Measurements from ENCODE around the gene SLC4A2.

SLC4A2 gene

DNA sequence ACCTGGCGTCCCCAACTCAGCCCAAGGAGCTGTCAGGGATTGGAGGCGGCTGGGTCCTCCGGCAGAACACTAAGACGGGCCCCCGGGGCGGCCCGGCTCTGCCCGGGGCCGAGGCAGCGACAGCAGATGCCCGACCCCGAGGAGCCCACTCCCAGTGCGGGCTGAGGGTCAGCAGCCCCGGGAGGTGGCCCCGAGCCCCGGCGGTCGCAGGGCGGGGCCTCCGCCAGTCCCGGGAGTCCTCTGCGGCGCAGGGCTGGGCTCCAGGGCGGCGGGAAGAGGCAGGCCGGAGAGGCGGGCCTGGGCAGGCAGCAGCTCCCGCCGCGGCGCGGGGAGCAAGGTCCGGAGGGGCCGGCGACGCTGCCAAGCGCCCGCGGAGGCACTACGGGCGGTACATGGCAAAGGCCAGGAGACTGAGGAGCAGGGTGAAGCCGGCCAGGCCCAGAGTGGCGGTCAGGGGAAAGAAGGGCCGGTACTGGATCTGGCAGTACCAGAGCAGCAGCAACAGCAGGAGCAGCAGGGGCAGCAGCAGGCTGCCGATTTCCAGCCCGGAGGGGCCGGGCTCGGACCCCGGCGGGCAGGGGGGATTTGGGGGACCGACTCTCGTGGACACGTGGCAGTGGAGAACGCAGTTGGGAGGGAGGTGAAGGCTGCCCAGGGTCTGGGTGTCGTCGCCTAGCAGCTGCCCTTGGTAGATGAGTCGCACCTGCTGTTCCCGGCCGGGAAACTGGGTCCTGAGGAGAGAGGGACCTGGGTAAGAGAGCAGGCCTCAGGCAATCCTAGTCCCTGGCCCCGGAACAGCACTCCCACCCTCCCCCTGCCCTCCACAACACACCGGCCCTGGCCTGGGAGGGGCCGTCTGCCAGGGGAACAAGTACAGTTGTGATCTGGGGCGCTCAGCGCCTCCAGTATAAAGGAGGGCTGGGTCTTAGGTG is 22.0 kb downstream of the SLC4A2 start:
- FAIRE-seq (no peak), DNase-seq (ENCODE audit: insufficient read length, low spot score) (no peak)
- TF ChIP-seq POLR2AphosphoS5 (IDR thresholded peaks at IDR 0.05; ENCODE audit: low read depth, low read length) (no peak), POU2F2 (IDR thresholded peaks at IDR 0.05; ENCODE audit: low read depth, low read length) (no peak), SPI1 (IDR thresholded peaks at IDR 0.05; ENCODE audit: low read depth, low read length) (no peak), TAF1 (IDR thresholded peaks at IDR 0.05; ENCODE audit: low read depth, low read length) (no peak), PAX5 (IDR thresholded peaks at IDR 0.05; ENCODE audit: insufficient read depth, low read length, severe bottlenecking) (no peak), POLR2A (IDR thresholded peaks at IDR 0.05; ENCODE audit: low read depth, low read length) (no peak)

DNA sequence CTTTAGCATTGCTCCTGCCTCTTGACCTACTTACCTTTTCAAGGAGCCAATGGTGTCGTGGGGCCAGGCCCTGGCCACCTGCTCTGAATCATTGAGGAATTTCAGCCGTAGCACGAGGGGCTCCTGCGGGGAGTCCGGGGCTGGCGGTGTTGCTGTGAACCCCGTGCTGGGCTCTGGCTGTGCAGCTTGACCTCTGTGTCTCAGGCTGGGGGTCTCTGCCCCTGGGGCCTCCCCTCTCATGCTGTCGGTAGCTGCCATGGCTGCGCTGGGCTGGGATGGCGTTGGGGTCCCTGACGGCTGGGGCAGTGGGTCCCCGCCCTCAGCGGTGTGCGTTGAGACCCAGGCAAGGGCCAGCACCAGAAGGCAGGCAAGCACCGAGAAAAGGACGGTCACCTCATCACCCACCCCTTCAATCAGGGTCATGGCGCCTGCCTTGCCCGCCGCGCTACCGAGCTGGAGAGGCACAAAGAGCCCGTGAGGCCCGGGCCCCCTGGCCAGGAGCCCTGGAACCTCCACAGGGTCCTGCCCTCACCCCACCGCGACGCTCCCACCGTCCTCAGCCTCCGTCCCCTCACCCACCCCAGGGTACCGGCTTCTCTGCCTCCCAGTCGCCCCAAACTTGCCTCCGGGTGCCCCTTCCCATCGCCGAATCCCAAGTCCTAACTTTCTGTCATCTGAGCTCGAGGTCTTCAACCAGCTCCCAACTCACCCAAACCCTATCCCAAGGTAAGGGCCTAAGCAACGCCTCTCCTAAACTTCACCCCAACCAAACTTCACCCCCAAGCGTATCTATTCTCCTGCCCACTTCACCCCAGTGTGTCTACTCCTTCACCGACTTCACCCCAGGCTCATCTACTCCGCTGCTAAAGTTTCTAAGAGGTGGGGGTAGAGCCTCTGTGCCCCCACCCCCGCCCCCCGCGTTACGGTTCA is 23.0 kb downstream of the SLC4A2 start:
- FAIRE-seq (no peak), DNase-seq (ENCODE audit: insufficient read length, low spot score) (no peak)
- TF ChIP-seq POLR2AphosphoS5 (IDR thresholded peaks at IDR 0.05; ENCODE audit: low read depth, low read length) (no peak), POLR2A (IDR thresholded peaks at IDR 0.05; ENCODE audit: low read depth, low read length) (no peak), PAX5 (IDR thresholded peaks at IDR 0.05; ENCODE audit: insufficient read depth, low read length, severe bottlenecking) (no peak), TAF1 (IDR thresholded peaks at IDR 0.05; ENCODE audit: low read depth, low read length) (no peak), POU2F2 (IDR thresholded peaks at IDR 0.05; ENCODE audit: low read depth, low read length) (no peak), SPI1 (IDR thresholded peaks at IDR 0.05; ENCODE audit: low read depth, low read length) (no peak)

DNA sequence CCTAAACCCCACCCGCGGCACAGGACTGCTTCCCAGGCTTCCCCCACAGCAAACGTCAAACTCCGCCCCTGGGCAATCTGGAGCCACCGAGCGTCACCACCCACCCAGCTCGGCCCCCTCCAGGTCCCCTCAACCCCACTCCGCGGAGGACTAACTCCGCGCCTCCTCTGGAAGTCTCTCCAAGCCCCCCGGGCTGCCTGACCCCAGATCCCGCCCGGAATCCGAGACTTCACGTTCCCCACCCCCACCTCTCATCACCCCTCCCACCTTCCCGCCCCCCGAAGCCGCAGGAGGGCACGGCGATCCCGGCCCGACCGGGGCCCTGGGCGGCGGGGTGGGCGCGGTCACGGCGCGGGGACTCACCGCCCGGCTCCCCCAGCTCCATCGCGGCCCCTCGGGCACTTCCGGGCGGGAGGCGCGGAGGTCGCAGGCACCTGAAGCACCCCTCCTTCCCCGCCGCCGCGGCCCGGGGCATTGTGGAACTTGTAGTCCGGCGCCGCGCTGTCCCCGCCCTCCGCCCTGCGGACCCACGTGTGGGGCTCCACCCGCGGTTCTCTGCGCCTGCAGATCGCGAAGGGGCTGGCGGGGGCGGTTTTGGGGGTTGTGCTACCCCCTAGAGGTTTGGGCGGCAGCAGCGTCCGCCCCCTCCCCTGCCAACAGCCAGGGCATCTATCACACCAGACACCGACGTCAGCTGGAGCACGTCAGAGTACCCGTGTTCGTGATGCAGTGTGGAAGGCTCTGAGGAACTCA is 23.9 kb downstream of the SLC4A2 start, which contains the start of gene TMUB1:
Gene TMUB1, minus strand, starts transcription at position 423 of the 753 bp plus-strand sequence. CDS start 930 bp downstream, outside the sequence.
- peak; percentile 70 for FAIRE-seq
- peak; percentile 79 for DNase-seq (ENCODE audit: insufficient read length, low spot score)
- TF ChIP-seq PAX5 (IDR thresholded peaks at IDR 0.05; ENCODE audit: insufficient read depth, low read length, severe bottlenecking), result no peak

DNA sequence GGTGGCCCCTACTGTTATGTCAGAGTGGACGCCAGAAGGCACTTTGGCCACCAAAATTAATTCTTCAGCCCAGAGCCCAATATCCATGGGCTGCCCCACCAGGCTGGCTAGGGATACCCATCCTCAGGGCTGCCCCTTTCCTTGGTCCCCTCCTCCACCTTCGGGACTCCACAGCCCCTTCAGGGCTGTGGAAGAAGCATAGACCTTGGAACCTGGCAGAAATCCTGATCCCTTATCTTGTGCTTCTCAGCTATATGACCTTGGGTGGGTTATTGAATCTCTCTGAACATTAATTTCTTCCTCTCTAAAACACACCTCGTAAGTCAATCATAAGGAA is 24.4 kb downstream of the SLC4A2 start:
- FAIRE-seq (no peak), DNase-seq (ENCODE audit: insufficient read length, low spot score) (no peak)
- TF ChIP-seq POLR2AphosphoS5 (IDR thresholded peaks at IDR 0.05; ENCODE audit: low read depth, low read length) (no peak), TAF1 (IDR thresholded peaks at IDR 0.05; ENCODE audit: low read depth, low read length) (no peak), POU2F2 (IDR thresholded peaks at IDR 0.05; ENCODE audit: low read depth, low read length) (no peak), POLR2A (IDR thresholded peaks at IDR 0.05; ENCODE audit: low read depth, low read length) (no peak), SPI1 (IDR thresholded peaks at IDR 0.05; ENCODE audit: low read depth, low read length) (no peak), PAX5 (IDR thresholded peaks at IDR 0.05; ENCODE audit: insufficient read depth, low read length, severe bottlenecking) (no peak)

DNA sequence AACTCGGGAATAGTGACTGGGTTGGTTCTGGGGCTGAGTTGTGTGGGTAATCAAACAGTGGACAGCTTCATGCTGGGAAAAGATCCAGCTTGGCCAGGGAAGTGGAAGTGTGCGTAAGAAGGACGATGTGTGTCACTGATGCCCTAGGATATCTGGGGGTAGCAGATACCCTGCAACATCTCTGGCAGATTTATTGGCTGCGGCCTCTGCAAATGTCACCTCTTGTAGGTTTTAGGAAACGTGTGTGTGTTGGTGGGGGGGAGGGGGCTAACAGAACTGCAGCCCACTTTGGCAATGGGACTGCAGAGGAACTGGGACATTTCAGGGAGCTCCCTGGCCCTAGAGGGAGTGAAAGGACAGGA is 25.9 kb downstream of the SLC4A2 start:
- DNase-seq (ENCODE audit: insufficient read length, low spot score) (no peak), FAIRE-seq (no peak)
- no peak for TF ChIP-seq SPI1 (IDR thresholded peaks at IDR 0.05; ENCODE audit: low read depth, low read length)
- TF ChIP-seq PAX5 (IDR thresholded peaks at IDR 0.05; ENCODE audit: insufficient read depth, low read length, severe bottlenecking), result no peak
- TF ChIP-seq POU2F2 (IDR thresholded peaks at IDR 0.05; ENCODE audit: low read depth, low read length), result no peak
- TF ChIP-seq POLR2A (IDR thresholded peaks at IDR 0.05; ENCODE audit: low read depth, low read length), result no peak
- TF ChIP-seq TAF1 (IDR thresholded peaks at IDR 0.05; ENCODE audit: low read depth, low read length), result no peak
- TF ChIP-seq POLR2AphosphoS5 (IDR thresholded peaks at IDR 0.05; ENCODE audit: low read depth, low read length), result no peak

DNA sequence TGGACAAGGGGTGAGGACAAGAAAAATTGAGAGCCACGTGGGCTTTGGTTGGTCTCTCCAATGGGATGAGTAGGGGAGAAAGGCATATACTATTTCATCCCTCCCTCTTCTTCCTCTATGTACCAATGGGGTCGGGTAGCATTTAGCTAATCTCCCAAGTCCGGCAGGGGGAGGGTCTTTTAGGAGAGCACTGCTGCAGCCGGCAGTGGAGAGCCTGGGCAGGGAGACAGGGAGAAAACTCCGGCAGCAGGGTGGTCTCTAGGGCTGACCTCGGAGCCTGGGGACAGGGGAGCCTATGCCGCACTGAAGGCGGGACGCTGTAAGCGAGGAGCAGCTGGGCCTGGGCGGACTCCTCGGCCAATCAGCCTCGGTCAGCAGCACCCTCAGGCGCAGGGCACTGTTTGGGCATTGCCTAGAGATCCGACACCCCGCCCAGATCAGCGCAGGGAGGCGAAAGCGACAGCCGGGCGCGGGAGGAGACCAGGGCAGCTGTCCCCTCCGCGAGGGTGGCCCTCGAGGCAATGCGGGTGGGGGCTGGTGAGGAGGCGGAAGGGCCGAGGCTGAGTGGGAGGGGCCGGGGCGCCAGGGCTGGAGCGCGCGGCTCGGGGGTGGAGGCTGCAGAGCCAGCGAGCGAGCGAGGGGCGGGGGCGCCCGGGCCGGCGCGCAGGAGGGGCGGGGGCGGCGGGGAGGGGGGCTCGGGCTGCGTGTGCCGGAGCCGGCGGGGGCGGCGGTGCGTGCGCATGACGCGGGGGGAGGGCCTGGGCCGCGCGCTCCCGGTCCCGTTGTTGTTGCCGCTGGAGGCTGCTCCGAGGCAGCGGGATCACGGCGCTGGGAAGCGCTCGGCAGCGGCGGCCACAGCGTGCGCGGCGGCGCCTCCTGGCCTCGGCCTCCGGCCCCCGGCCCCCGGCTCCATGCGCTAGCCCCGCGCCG is 26.6 kb downstream of the SLC4A2 start, which contains the start of gene AGAP3:
Gene AGAP3, plus strand, starts transcription at position 785 of the 930 bp plus-strand sequence. CDS start 267 bp downstream, outside the sequence.
- FAIRE-seq, result peak; percentile 40
- no peak for TF ChIP-seq PAX5 (IDR thresholded peaks at IDR 0.05; ENCODE audit: insufficient read depth, low read length, severe bottlenecking)
- no peak for TF ChIP-seq SPI1 (IDR thresholded peaks at IDR 0.05; ENCODE audit: low read depth, low read length)
- no peak for TF ChIP-seq TAF1 (IDR thresholded peaks at IDR 0.05; ENCODE audit: low read depth, low read length)
- TF ChIP-seq POU2F2 (IDR thresholded peaks at IDR 0.05; ENCODE audit: low read depth, low read length), result no peak
- TF ChIP-seq POLR2A (IDR thresholded peaks at IDR 0.05; ENCODE audit: low read depth, low read length), result no peak
- no peak for TF ChIP-seq POLR2AphosphoS5 (IDR thresholded peaks at IDR 0.05; ENCODE audit: low read depth, low read length)
- peak; percentile 83 for DNase-seq (ENCODE audit: insufficient read length, low spot score)

DNA sequence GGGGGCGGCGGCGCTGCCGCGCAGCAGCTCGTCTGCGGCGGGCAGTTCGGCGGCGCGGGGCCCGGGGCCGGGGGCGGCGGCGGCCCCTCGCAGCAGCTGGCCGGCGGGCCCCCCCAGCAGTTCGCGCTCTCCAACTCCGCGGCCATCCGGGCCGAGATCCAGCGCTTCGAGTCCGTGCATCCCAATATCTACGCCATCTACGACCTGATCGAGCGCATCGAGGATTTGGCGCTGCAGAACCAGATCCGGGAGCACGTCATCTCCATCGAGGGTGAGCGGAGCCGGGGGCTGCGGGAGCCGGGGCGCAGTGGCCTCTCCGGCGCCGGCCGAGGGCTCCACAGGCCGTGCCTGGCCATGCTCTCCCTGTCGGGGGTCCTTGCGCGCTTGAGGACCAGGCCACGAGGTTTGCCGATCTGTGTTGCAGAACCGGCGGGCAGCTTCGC is 27.4 kb downstream of the SLC4A2 start:
- TF ChIP-seq POLR2A (IDR thresholded peaks at IDR 0.05; ENCODE audit: low read depth, low read length) (no peak), SPI1 (IDR thresholded peaks at IDR 0.05; ENCODE audit: low read depth, low read length) (no peak), PAX5 (IDR thresholded peaks at IDR 0.05; ENCODE audit: insufficient read depth, low read length, severe bottlenecking) (no peak), POU2F2 (IDR thresholded peaks at IDR 0.05; ENCODE audit: low read depth, low read length) (no peak), POLR2AphosphoS5 (IDR thresholded peaks at IDR 0.05; ENCODE audit: low read depth, low read length) (no peak), TAF1 (IDR thresholded peaks at IDR 0.05; ENCODE audit: low read depth, low read length) (no peak)
- DNase-seq (ENCODE audit: insufficient read length, low spot score) (no peak), FAIRE-seq (peak; percentile 26)
